B cell (primary cell): ENCODE measurements around the gene METTL24.

Experiments used
- CTCF ChIP-seq: fragments of 200-600 bp; IDR thresholded peaks from one replicate; pipeline ENCODE4 v1.8.0; 2022; ENCODE audit warnings: antibody characterized with exemption, mild to moderate bottlenecking
- EZH2 ChIP-seq: IDR thresholded peaks from 2 replicates; pipeline ENCODE4 v1.6.1; 2012; ENCODE audit warnings: borderline replicate concordance, low read depth, mild to moderate bottlenecking, moderate library complexity, low read length; ENCODE audit not compliant: insufficient read depth, poor library complexity, severe bottlenecking

GRCh38 chr6:110256366-110256765 lies 101.8 kb downstream of the METTL24 start:
- no peak for TF ChIP-seq CTCF
- TF ChIP-seq EZH2, result no peak
